Stomach (tissue), 4 donors: ENCODE measurements around the gene PPP4R4.

Source experiments
- EP300 ChIP-seq: sonication (generic); formaldehyde crosslinking; IDR thresholded peaks from one replicate; pipeline ENCODE4 v1.6.1; 2017; ENCODE audit warnings: antibody characterized with exemption
- POLR2AphosphoS5 ChIP-seq, 3 donors: sonication (generic); formaldehyde crosslinking; IDR thresholded peaks; one replicate each; pipeline ENCODE4 v1.6.1; 2016; ENCODE audit warnings: antibody characterized with exemption in 3 of 3
- TF ChIP-seq, protein P1 (sequence below), 7 experiments: fragments of 450-650 bp in 4 of 7; fragments of 200-600 bp in 3 of 7; sonication (generic) in 3 of 7; IDR thresholded peaks; one replicate each; pipeline ENCODE4 v1.5.1; 2016 to 2019; ENCODE audit warnings: antibody characterized with exemption in 7 of 7, control low read depth in 2 of 7, mild to moderate bottlenecking in 1 of 7

DNA sequence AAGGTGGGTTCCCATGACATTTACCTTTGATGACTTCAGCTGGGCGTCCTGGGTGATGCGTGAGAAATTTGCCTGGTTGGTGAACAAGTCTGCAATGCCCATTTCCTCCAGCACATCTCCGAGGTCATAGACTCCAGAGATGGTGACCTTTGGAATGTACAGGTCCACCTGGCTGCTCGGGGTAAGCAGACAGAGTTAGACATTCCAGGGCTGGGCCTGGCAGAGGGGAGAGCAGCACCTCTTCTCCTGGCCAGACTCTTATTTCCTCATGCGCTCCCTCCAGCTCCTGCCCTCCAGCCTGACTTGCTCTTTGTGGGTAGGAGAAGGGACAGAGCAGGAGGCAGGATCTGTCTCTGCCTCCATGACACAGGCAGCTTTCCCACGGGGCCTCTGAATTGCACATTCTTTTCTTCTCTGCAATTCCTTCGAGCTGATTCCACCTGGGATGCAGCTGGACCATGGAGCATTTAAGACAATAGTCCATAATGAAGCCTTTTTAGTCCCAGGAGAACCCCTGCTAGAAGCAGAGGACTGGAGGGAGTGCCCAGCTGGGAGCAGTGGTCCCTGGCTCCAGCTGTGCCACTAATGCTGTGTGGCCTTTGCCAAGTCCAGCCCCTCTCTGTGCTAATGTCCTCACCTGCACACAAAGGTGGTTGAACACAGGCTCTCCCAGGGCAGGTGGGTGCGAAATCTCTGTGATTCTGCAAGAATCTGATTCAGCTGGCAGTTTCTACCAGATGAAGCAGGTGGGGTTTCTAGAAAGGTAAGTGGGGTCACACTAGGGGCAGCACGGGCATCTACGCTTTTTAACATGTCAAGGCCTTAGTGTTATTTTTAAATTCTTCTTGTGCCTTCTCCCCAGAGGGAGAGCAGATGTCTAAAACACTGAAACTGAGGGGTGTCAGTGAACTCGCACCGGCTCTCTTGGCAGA lies 132.2 kb downstream of the PPP4R4 start:
- TF ChIP-seq, protein P1, sequence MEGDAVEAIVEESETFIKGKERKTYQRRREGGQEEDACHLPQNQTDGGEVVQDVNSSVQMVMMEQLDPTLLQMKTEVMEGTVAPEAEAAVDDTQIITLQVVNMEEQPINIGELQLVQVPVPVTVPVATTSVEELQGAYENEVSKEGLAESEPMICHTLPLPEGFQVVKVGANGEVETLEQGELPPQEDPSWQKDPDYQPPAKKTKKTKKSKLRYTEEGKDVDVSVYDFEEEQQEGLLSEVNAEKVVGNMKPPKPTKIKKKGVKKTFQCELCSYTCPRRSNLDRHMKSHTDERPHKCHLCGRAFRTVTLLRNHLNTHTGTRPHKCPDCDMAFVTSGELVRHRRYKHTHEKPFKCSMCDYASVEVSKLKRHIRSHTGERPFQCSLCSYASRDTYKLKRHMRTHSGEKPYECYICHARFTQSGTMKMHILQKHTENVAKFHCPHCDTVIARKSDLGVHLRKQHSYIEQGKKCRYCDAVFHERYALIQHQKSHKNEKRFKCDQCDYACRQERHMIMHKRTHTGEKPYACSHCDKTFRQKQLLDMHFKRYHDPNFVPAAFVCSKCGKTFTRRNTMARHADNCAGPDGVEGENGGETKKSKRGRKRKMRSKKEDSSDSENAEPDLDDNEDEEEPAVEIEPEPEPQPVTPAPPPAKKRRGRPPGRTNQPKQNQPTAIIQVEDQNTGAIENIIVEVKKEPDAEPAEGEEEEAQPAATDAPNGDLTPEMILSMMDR (IDR thresholded peaks at IDR 0.05), result no peak
- no peak for TF ChIP-seq EP300
- TF ChIP-seq POLR2AphosphoS5 (IDR thresholded peaks at IDR 0.05), result no peak
